DOHH2 (cell line): ENCODE results near the gene RHOBTB3.

ENCODE experiments used
- H3F3A ChIP-seq: fragments of 200-600 bp; sonication (generic), shearing (Covaris generic); 2 replicates; pipeline ENCODE4 v1.6.0; 2016; ENCODE audit warnings: antibody characterized with exemption, mild to moderate bottlenecking; ENCODE audit not compliant: control insufficient read depth, insufficient read depth
- H3K27ac ChIP-seq: fragments of 200-600 bp; sonication (generic); 2 replicates; pipeline ENCODE4 v1.5.1; 2014; ENCODE audit warnings: low read depth, mild to moderate bottlenecking, low read length, moderate library complexity
- H3K27me3 ChIP-seq: fragments of 200-600 bp; sonication (generic); 2 replicates; pipeline ENCODE4 v1.6.1; 2014; ENCODE audit warnings: mild to moderate bottlenecking, low read length, mixed read lengths; ENCODE audit not compliant: control insufficient read depth
- H3K36me3 ChIP-seq: fragments of 200-600 bp; sonication (generic); 2 replicates; pipeline ENCODE4 v1.6.1; 2014; ENCODE audit warnings: mild to moderate bottlenecking, low read length, moderate library complexity, mixed read lengths; ENCODE audit not compliant: control insufficient read depth
- H3K4me1 ChIP-seq: fragments of 200-600 bp; sonication (generic); 2 replicates; pipeline ENCODE4 v1.6.1; 2014; ENCODE audit warnings: mild to moderate bottlenecking, low read length, mixed read lengths; ENCODE audit not compliant: control insufficient read depth
- H3K4me2 ChIP-seq: fragments of 200-600 bp; sonication (generic); 2 replicates; pipeline ENCODE4 v1.6.0; 2014; ENCODE audit warnings: mild to moderate bottlenecking, low read length, moderate library complexity
- H3K4me3 ChIP-seq: fragments of 200-600 bp; sonication (generic); 2 replicates; pipeline ENCODE4 v1.5.1; 2014; ENCODE audit warnings: mild to moderate bottlenecking, low read length, mixed read lengths
- H3K79me2 ChIP-seq: fragments of 200-600 bp; sonication (generic); 2 replicates; pipeline ENCODE4 v1.6.1; 2014; ENCODE audit warnings: mild to moderate bottlenecking, low read length, mixed read lengths; ENCODE audit not compliant: control insufficient read depth
- H3K9me2 ChIP-seq: fragments of 200-600 bp; sonication (generic); replicated peaks from 2 replicates; pipeline ENCODE4 v1.6.1; 2014; ENCODE audit warnings: mild to moderate bottlenecking, low read length, mixed read lengths; ENCODE audit not compliant: control insufficient read depth
- H3K9me3 ChIP-seq: fragments of 200-600 bp; sonication (generic); 2 replicates; pipeline ENCODE4 v1.6.1; 2014; ENCODE audit warnings: antibody characterized with exemption, low read length, mixed read lengths; ENCODE audit not compliant: control insufficient read depth, insufficient read depth
- H4K20me1 ChIP-seq: fragments of 200-600 bp; sonication (generic); 2 replicates; pipeline ENCODE4 v1.6.0; 2014; ENCODE audit warnings: low read depth, mild to moderate bottlenecking, antibody characterized with exemption, low read length, moderate library complexity; ENCODE audit not compliant: control insufficient read depth, insufficient read depth
- CTCF ChIP-seq: fragments of 200-600 bp; sonication (generic); IDR thresholded peaks from one replicate; pipeline ENCODE4 v1.5.1; 2014; ENCODE audit warnings: antibody characterized with exemption, mild to moderate bottlenecking, low read depth, low read length; ENCODE audit not compliant: poor library complexity, severe bottlenecking
- EZH2phosphoT487 ChIP-seq: fragments of 200-600 bp; sonication (generic); IDR thresholded peaks from 2 replicates; pipeline ENCODE4 v1.6.1; 2017; ENCODE audit warnings: borderline replicate concordance, mild to moderate bottlenecking, antibody characterized with exemption, low read length, moderate library complexity, mixed read lengths

RHOBTB3 gene

GRCh38 chr5:95730011-95730700 lies 980 bp upstream of the RHOBTB3 start:
- Histone ChIP-seq H3K27me3 (peaks cover 75% of the 10 kb centered on the region), H3F3A (no peaks in the 10 kb centered on the region), H3K9me3 (no peaks in the 10 kb centered on the region), H3K4me3 (no peak overlapping the region), H3K9me2 (no peaks in the 10 kb centered on the region), H3K36me3 (no peaks in the 10 kb centered on the region), H3K4me2 (no peak overlapping the region), H4K20me1 (no peaks in the 10 kb centered on the region), H3K79me2 (no peaks in the 10 kb centered on the region), H3K4me1 (peaks cover 6% of the 10 kb centered on the region; the same call in 1 of the 2 replicates), H3K27ac (no peak overlapping the region)
- TF ChIP-seq EZH2phosphoT487 (no peak), CTCF (no peak)

GRCh38 chr5:95731571-95732554 lies 727 bp downstream of the RHOBTB3 start:
- Histone ChIP-seq H3K79me2 (no peaks in the 10 kb centered on the region), H3K4me1 (peaks cover 6% of the 10 kb centered on the region; the same call in 1 of the 2 replicates), H3K9me3 (no peaks in the 10 kb centered on the region), H4K20me1 (no peaks in the 10 kb centered on the region), H3K36me3 (no peaks in the 10 kb centered on the region), H3K4me2 (peak overlapping the region; percentile 62), H3F3A (no peaks in the 10 kb centered on the region), H3K9me2 (no peaks in the 10 kb centered on the region), H3K4me3 (peak overlapping the region; percentile 59), H3K27ac (no peak overlapping the region), H3K27me3 (peaks cover 73% of the 10 kb centered on the region)
- no peak for TF ChIP-seq CTCF
- peak; percentile 34; the same call in 1 of the 2 replicates for TF ChIP-seq EZH2phosphoT487

GRCh38 chr5:95733107-95733665 lies 2.0 kb downstream of the RHOBTB3 start:
- Histone ChIP-seq H3K4me1 (peaks cover 6% of the 10 kb centered on the region; the same call in 1 of the 2 replicates), H3K79me2 (no peaks in the 10 kb centered on the region), H3K36me3 (no peaks in the 10 kb centered on the region), H4K20me1 (no peaks in the 10 kb centered on the region), H3K27ac (no peak overlapping the region), H3K9me3 (no peaks in the 10 kb centered on the region), H3K4me2 (no peak overlapping the region), H3K27me3 (peaks cover 68% of the 10 kb centered on the region), H3K4me3 (no peak overlapping the region), H3F3A (no peaks in the 10 kb centered on the region), H3K9me2 (no peaks in the 10 kb centered on the region)
- TF ChIP-seq EZH2phosphoT487: no peak
- no peak for TF ChIP-seq CTCF
